IMR-90 (cell line): ENCODE results near the gene EXOSC3. TPM values are rescaled to one million over a fixed set of nuclear protein-coding genes. Genes with fewer than 3 reads are reported as not detected.

Experiments used
- CEBPB ChIP-seq: IDR thresholded peaks from 2 replicates; pipeline ENCODE4 v1.6.1; 2012; ENCODE audit warnings: low read depth, low read length, improper control_type of control experiment
- CHD1 ChIP-seq: IDR thresholded peaks from 2 replicates; pipeline ENCODE4 v1.6.1; 2012; ENCODE audit warnings: low read depth, low read length, improper control_type of control experiment
- FOS ChIP-seq: fragments of 150-350 bp; IDR thresholded peaks from 2 replicates; pipeline ENCODE4 v1.6.1; 2016; ENCODE audit warnings: low read depth, low read length
- MAZ ChIP-seq: IDR thresholded peaks from 2 replicates; pipeline ENCODE4 v1.6.1; 2012; ENCODE audit warnings: low read depth, mild to moderate bottlenecking, low read length, improper control_type of control experiment, moderate library complexity, borderline replicate concordance
- RCOR1 ChIP-seq: IDR thresholded peaks from 2 replicates; pipeline ENCODE4 v1.6.1; 2012; ENCODE audit warnings: mild to moderate bottlenecking, low read length, improper control_type of control experiment; ENCODE audit not compliant: insufficient replicate concordance
- SMC3 ChIP-seq: fragments of 150-350 bp; IDR thresholded peaks from 2 replicates; pipeline ENCODE4 v1.6.1; 2016; ENCODE audit warnings: low read depth, mild to moderate bottlenecking, antibody characterized with exemption, low read length, moderate library complexity
- polyA plus RNA-seq, 3 experiments: library from polyadenylated mRNA; depleted of rRNA; stranded (reverse); fragments of >200 nt; gene quantifications; 2 replicates each; pipeline ENCODE4 v1.2.3, GENCODE V29; 2012; ENCODE audit warnings: low replicate concordance in 1 of 3
- total RNA-seq: library from RNA; depleted of rRNA; stranded (reverse); fragments of >200 nt; gene quantifications from 2 replicates; pipeline ENCODE4 v1.2.3, GENCODE V29; 2012

Gene EXOSC3
- total and polyA plus RNA-seq, 2 of the 4 experiments (the other 2 are of a cell fraction): 27.1 to 28.9 TPM

DNA sequence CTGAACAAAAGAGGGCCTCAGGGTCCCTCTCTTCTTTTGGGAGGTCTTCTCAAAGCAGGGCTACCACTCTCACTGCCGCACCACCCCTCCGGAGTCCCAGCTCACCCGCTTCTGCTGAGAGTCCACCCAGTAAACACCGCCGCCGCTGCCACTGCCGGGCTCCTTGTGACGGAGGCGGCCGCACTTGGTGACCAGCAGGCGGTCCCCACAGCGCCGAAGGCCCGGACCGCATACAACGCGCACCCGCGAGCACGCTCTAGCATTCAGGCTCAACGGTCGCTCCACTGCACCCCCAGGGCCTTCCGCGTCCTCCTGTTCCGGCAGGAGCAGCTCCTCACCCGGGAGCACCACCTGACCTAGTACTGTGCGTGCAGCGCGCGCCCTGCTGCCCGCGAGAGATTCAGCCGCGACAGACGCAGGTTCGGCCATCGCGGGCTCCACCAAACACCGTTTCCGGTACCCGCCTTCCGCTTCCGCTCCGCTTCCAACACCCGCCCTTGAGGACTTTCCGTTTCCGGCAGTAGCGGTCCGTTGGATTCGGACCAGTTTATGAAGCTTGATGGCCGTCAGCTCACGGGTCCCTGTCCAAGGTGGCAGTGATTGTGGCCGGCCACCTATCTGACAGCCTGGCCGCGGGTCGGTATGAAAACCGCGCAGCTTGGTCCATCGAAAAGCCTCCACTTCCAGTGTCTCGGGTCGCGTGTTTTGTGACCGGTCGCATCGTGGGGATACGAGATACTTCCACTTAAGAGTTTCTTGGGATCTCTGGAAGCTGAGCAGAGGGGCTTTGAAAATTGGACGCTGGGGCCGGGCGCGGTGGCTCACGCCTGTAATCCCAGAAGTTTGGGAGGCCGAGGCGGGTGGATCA is at the start of gene EXOSC3 (continued):
- TF ChIP-seq CHD1: no peak
- peak; percentile 12; the same call in 1 of the 2 replicates for TF ChIP-seq SMC3
- no peak for TF ChIP-seq RCOR1
- no peak for TF ChIP-seq FOS
- no peak; the same call in 1 of the 2 replicates for TF ChIP-seq MAZ
- no peak for TF ChIP-seq CEBPB
